22Rv1 (cell line): ENCODE data around the gene VTI1A.

Experiments
- H3K27ac ChIP-seq: fragments of 450-650 bp; 2 replicates; pipeline ENCODE4 v1.5.1; 2017
- CTCF ChIP-seq: fragments of 450-650 bp; IDR thresholded peaks from 2 replicates; pipeline ENCODE4 v1.5.1; 2017; ENCODE audit warnings: mild to moderate bottlenecking
- ZFX ChIP-seq: fragments of 450-650 bp; IDR thresholded peaks from 2 replicates; pipeline ENCODE4 v1.6.1; 2017; ENCODE audit warnings: antibody characterized with exemption, borderline replicate concordance

Gene VTI1A

GRCh38 chr10:112799038-112799437 lies 352.0 kb downstream of the VTI1A start:
- TF ChIP-seq ZFX, result no peak
- no peak for TF ChIP-seq CTCF
- H3K27ac ChIP-seq, result no peak overlapping the region

GRCh38 chr10:112799726-112800510 lies 352.9 kb downstream of the VTI1A start:
- no peak overlapping the region for H3K27ac ChIP-seq
- TF ChIP-seq ZFX (no peak), CTCF (no peak)

- no peak for TF ChIP-seq CTCF
- TF ChIP-seq ZFX, result no peak
- H3K27ac ChIP-seq, result no peak overlapping the region
Observed at GRCh38 chr10:112801004-112801403, 354.0 kb downstream of the VTI1A start.

- no peak overlapping the region for H3K27ac ChIP-seq
Observed at GRCh38 chr10:112801748-112802147, 354.7 kb downstream of the VTI1A start.

GRCh38 chr10:112802411-112803022 lies 355.5 kb downstream of the VTI1A start:
- no peak for TF ChIP-seq CTCF
- TF ChIP-seq ZFX, result no peak
- no peak overlapping the region for H3K27ac ChIP-seq

More at GRCh38 chr10:112801748-112802147, 354.7 kb downstream of the VTI1A start:
- TF ChIP-seq CTCF (no peak), ZFX (no peak)

GRCh38 chr10:112803961-112804401 lies 357.0 kb downstream of the VTI1A start:
- TF ChIP-seq CTCF, result no peak
- TF ChIP-seq ZFX, result no peak
- no peak overlapping the region for H3K27ac ChIP-seq

- no peak for TF ChIP-seq ZFX
- no peak for TF ChIP-seq CTCF
- no peak overlapping the region for H3K27ac ChIP-seq
Observed at GRCh38 chr10:112805254-112805590, 358.2 kb downstream of the VTI1A start.
